Measurements from ENCODE around the gene CTSF. TPM values are rescaled to one million over a fixed set of nuclear protein-coding genes. Genes with fewer than 3 reads are reported as not detected.

CTSF gene
- total RNA-seq, 1 experiment from 2014 or later, result 4.9 TPM

GRCh38 chr11:66581261-66581660, 12.9 kb upstream of the CTSF start:
- no peak for DNase-seq (ENCODE audit: low spot score)
- ATAC-seq, result no peak
- H3K27ac Mint-ChIP-seq, result no peak overlapping the region
- ChIA-PET CTCF (interaction anchor here (1.0 to 4.4 kb wide), 2 partner anchors 11 to 97 kb away, joined by 3 to 18 read pairs; partner anchors contain the start of genes CCDC87 and CCS), POLR2A (interaction anchor here (0.8 kb wide), 1 partner anchor 26 kb away, joined by 3 read pairs; no protein-coding TSS in a partner anchor)
- H3K36me3 Mint-ChIP-seq, result peaks cover 11% of the 10 kb centered on the region
- no peak for TF ChIP-seq ERG (CRISPR knock-in tag; IDR thresholded peaks at IDR 0.05)
- TF ChIP-seq, protein P1, sequence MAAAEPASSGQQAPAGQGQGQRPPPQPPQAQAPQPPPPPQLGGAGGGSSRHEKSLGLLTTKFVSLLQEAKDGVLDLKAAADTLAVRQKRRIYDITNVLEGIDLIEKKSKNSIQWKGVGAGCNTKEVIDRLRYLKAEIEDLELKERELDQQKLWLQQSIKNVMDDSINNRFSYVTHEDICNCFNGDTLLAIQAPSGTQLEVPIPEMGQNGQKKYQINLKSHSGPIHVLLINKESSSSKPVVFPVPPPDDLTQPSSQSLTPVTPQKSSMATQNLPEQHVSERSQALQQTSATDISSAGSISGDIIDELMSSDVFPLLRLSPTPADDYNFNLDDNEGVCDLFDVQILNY (CRISPR knock-in tag; IDR thresholded peaks at IDR 0.05), result no peak
- TF ChIP-seq ZBTB21 (CRISPR knock-in tag; IDR thresholded peaks at IDR 0.05; ENCODE audit: borderline replicate concordance), result no peak
- TF ChIP-seq ZNF317 (CRISPR knock-in tag; IDR thresholded peaks at IDR 0.05; ENCODE audit: borderline replicate concordance, low read depth), result no peak
- TF ChIP-seq ZNF219 (CRISPR knock-in tag; IDR thresholded peaks at IDR 0.05; ENCODE audit: borderline replicate concordance), result no peak
- TF ChIP-seq, protein P2, sequence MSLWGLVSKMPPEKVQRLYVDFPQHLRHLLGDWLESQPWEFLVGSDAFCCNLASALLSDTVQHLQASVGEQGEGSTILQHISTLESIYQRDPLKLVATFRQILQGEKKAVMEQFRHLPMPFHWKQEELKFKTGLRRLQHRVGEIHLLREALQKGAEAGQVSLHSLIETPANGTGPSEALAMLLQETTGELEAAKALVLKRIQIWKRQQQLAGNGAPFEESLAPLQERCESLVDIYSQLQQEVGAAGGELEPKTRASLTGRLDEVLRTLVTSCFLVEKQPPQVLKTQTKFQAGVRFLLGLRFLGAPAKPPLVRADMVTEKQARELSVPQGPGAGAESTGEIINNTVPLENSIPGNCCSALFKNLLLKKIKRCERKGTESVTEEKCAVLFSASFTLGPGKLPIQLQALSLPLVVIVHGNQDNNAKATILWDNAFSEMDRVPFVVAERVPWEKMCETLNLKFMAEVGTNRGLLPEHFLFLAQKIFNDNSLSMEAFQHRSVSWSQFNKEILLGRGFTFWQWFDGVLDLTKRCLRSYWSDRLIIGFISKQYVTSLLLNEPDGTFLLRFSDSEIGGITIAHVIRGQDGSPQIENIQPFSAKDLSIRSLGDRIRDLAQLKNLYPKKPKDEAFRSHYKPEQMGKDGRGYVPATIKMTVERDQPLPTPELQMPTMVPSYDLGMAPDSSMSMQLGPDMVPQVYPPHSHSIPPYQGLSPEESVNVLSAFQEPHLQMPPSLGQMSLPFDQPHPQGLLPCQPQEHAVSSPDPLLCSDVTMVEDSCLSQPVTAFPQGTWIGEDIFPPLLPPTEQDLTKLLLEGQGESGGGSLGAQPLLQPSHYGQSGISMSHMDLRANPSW (CRISPR knock-in tag; conservative IDR thresholded peaks at IDR 0.05; ENCODE audit: low read depth), result no peak
- TF ChIP-seq CREM (CRISPR knock-in tag; IDR thresholded peaks at IDR 0.05), result no peak
- no peak for TF ChIP-seq HMGXB4 (CRISPR knock-in tag; IDR thresholded peaks at IDR 0.05)
- TF ChIP-seq, protein P3, sequence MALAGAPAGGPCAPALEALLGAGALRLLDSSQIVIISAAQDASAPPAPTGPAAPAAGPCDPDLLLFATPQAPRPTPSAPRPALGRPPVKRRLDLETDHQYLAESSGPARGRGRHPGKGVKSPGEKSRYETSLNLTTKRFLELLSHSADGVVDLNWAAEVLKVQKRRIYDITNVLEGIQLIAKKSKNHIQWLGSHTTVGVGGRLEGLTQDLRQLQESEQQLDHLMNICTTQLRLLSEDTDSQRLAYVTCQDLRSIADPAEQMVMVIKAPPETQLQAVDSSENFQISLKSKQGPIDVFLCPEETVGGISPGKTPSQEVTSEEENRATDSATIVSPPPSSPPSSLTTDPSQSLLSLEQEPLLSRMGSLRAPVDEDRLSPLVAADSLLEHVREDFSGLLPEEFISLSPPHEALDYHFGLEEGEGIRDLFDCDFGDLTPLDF (CRISPR knock-in tag; IDR thresholded peaks at IDR 0.05), result no peak
- TF ChIP-seq PREB (CRISPR knock-in tag; IDR thresholded peaks at IDR 0.05; ENCODE audit: borderline replicate concordance), result no peak
- no peak for TF ChIP-seq GRHL2 (CRISPR knock-in tag; IDR thresholded peaks at IDR 0.05; ENCODE audit: insufficient replicate concordance, severe bottlenecking)
- TF ChIP-seq NFYB (CRISPR knock-in tag; conservative IDR thresholded peaks at IDR 0.05; ENCODE audit: low read depth), result no peak
- no peak for TF ChIP-seq TCF7 (CRISPR knock-in tag; IDR thresholded peaks at IDR 0.05; ENCODE audit: low read depth)
- no peak for TF ChIP-seq ARID4B (CRISPR knock-in tag; IDR thresholded peaks at IDR 0.05; ENCODE audit: borderline replicate concordance)
- H3K9me3 Mint-ChIP-seq, result peaks cover 28% of the 10 kb centered on the region
- peaks cover 32% of the 10 kb centered on the region for H3K27me3 Mint-ChIP-seq (ENCODE audit: low read depth)
- no peak overlapping the region for H3K4me3 Mint-ChIP-seq
- H3K4me1 Mint-ChIP-seq, result peaks cover 3% of the 10 kb centered on the region; the same call in 1 of the 2 replicates

All from WTC11 (cell line).